Skin of body (tissue), 2 donors: ENCODE results near the gene C14orf119. TPM values are rescaled to one million over a fixed set of nuclear protein-coding genes. Genes with fewer than 3 reads are reported as not detected.

ENCODE experiments used
- DNase-seq: peaks from one replicate; lab custom pipeline; 2025; lab: John Stamatoyannopoulos, UW
- total RNA-seq: library from RNA; depleted of rRNA; stranded (reverse); fragments of >200 nt; gene quantifications from one replicate; pipeline ENCODE4 v1.2.3, GENCODE V29; 2014

C14orf119 gene
- total RNA-seq, 1 donor from 2014 or later: 30.8 TPM

DNA sequence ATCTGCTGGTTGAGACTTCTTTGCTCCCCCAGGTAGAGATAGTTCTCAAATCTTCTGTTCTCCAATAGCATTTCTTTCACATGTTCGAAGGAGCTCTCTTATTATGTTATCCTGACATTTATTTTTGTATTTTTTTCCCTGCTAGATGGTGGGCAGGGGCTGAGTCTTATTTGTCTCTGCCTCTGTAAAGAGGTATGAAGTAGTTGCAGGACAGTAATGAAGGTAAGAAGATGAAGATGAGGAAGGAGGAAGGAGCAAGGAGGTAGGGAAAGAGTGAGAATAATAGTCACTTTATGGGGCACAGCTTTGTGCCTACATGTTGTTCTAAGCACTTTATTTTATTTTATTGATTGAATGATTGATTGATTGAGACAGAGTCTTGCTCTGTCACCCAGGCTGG is 14.5 kb downstream of the C14orf119 start:
- DNase-seq: no peak

GRCh38 chr14:23110579-23111365 is 15.5 kb downstream of the C14orf119 start:
- DNase-seq: no peak

GRCh38 chr14:23112359-23113178 is 17.3 kb downstream of the C14orf119 start:
- no peak for DNase-seq

GRCh38 chr14:23113431-23114119 is 18.3 kb downstream of the C14orf119 start:
- no peak for DNase-seq

GRCh38 chr14:23114120-23114458 is 18.8 kb downstream of the C14orf119 start:
- DNase-seq: no peak

- no peak for DNase-seq
Measured at GRCh38 chr14:23114669-23115038, 19.3 kb downstream of the C14orf119 start.

DNA sequence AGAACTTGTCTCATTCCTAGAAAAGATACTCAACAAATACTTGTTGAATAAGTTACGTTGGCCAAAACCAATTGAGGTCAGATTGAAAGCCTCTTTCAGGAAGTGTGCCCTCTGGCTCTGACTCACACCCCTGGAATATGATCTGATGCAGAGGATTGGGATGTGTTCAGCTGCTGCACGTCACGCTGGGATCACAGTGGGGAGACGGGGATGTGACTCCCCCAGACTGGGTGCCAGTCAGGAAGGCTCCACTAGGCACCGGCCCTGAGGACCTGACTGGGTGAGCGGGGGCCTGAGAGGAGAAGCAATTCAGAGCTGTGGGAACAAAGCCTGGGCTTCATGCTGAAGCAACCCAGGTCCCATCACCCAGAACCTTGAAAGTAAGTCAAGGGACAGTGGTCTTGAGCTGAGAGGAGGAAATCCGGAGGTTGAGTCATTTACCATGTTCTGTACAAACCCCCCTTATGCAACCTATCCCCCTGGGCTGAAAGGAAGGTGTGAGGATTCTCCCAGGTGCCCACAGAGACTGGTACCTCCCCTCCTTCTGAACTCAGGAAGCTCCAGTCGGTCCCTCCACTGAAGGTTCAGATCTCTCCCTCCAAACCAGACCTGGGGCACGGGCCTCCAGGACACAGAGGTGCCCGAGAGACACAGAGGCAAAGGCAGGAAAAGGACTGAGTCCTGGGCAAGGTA is 19.9 kb downstream of the C14orf119 start:
- DNase-seq: no peak

DNA sequence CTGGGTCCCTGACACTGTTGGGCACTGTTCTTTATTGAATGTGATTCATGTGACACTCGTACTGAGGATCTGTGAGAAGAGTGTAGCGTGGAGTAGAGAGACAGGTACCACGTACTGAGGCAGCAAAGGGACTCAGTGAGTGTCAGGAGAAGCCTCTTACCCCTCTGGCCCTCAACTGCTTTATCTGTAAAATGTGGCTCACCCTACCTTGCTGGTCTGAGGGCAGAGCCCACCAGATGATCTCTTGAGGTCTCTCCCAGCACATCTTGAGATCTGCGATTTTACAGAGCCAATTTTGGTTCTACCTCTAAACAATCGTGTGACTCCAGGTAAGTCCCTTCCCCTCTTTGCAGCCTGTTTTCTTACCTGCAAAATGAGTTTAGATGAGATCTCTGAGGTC is 20.6 kb downstream of the C14orf119 start:
- DNase-seq: no peak

GRCh38 chr14:23117371-23118020 is 22.2 kb downstream of the C14orf119 start:
- DNase-seq: no peak

DNA sequence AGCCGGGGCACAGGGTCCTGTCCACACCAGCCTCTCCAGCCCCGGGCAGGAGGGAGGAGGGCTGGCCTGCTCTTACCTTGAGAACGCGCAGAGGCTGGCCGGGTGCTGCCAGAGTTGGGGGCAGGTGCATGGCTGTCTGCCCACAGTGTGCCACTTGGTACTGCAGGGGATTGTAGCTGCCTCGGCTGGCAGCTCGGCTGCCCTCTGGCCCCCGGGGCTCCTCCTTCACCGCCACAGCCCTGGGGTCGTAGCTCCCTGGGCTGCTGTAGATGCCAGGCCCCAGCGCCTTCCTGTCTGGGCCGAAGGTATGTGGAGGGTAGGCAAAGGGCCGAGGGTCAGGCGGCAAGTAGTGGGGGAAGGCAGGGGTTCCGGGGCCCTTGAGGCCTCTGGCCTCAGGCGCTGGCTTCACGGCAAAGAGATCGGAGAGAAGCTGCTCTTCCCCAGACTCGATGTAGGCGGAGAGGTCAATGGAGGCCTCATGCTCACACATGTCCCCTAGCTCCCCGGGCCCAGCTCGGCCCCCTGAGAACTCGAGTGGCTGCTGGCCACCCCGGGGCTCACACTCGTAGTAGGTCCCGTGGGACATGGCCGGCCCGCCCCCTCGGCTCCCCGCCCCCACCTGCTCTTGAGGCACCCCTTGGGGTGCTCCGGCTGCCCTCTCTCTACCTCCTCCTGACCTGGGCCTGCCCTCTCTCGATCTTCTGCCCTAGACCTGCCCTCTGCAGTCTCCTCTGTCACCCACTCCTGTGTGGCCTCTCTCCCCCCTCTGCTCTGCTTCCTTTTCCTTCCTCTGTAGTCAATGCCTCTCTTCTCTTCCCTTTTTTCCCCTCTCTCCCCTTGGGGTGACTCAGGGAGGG is 23.4 kb downstream of the C14orf119 start, which contains the start of gene CEBPE:
Gene CEBPE, minus strand, starts transcription at position 750 of the 857 bp plus-strand sequence. Its CDS starts 164 bp downstream, at position 586.
- DNase-seq: no peak

DNA sequence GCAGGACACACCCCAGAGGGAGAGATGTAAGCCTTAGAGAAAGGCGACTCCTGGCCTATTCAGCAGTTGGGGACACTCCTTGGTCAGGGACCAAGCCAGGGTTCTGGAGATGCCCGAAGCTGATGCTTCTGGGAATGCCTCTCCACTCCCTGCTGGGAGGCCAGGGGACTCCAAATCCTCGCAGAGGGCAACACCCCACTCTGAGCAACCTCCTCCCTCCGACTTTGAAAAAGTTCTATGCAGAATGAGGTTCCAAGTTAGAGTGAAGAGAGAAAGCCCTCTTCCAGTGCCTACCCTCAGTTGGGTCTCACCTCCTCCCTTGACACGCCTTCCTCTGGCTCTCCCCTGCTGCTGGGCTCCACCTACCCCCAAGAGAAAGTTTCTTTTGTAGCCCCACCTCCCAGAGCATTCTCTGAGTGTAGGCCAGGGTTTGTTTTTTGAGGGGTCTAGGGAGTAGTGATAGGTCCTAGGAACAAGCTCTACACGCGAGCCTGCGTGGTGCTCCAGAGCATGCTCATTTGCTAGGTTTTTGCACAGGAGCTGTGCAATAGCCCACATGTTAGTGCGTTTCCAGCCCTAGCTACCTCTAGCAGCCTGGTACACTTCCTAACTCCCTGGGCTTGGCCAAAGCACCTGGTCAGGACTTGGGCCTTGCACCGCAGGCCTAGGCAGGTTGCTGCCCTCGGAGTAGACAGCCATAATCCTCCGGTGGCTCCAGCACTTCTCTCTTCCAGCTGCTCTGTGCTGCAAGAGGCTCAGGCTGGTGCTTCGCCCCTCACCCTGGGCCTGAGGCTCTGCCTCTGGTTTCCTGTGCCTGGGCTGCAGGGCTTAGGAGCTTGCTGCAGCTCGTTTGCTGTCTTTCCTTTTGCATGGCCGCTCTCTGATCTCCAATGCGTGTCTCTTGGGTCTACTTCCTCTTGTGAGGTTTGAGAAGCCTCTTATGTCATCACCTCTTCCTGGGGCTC is 24.3 kb downstream of the C14orf119 start:
- no peak for DNase-seq

GRCh38 chr14:23120541-23121251 is 25.4 kb downstream of the C14orf119 start:
- peak; percentile 85 for DNase-seq

GRCh38 chr14:23121361-23121771 is 26.1 kb downstream of the C14orf119 start:
- DNase-seq: no peak

- DNase-seq: no peak
Measured at GRCh38 chr14:23122086-23122485, 26.8 kb downstream of the C14orf119 start.

- DNase-seq: no peak
Measured at GRCh38 chr14:23123419-23123818, 28.1 kb downstream of the C14orf119 start.

DNA sequence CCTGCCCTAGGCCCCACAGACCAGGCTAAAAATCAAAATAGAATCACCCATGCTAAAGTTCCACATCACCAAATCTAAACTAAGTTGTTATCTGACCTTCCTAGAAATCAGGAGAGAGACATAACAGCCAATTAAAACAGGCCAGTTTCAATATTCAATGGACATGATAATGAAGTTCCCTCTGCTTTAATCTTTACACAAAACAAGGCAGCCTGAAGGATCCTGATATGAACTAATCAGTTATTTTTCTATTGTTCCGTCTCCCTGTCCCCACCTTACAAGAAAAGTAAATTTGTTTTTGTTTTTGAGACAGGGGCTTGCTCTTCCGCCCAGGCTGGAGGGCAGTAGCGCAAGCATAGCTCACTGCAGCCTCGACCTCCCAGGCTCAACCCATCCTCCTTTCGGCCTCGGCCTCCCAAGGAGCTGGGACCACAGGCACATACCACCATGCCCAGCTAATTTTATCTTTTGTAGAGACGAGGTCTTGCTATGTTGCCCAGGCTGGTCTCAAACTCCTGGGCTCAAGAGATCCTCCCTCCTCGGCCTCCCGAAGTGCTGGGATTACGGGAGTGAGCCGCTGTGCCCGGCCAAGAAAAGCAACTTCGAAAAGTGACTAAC is 29.1 kb downstream of the C14orf119 start:
- no peak for DNase-seq

DNA sequence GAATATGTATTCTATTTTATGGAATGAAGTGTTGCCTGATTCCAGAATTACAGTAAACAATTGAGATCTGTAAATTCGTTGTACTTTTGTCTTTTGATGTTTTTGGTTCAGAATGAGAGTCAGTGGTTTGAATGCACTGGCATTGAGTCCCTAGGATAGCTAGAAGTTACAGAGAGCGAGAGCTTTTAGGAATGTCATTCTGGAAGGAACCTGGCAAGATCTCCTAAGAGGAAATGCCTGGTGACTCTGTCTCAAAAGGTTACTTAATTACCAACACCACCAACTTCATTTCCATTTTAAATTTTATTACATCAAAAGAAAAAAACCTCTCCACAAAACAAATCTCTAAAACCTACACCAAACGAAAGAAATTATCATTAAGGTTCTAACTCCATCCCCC is 29.7 kb downstream of the C14orf119 start:
- no peak for DNase-seq
